Astrocyte of the cerebellum (primary cell): ENCODE results near the gene GSK3A.

ENCODE experiments used
- DNase-seq: peaks from one replicate; pipeline ENCODE4 v3.0.0-alpha.2; 2011; ENCODE audit warnings: low read depth
- H3K4me3 ChIP-seq: 2 replicates; pipeline ENCODE4 v1.5.1; 2011; ENCODE audit warnings: mild to moderate bottlenecking, low read depth, low read length, moderate library complexity
- CTCF ChIP-seq: IDR thresholded peaks from 2 replicates; pipeline ENCODE4 v1.5.1; 2012; ENCODE audit warnings: low read length, low read depth, moderate library complexity, mild to moderate bottlenecking; ENCODE audit errors: missing control alignments
- in situ Hi-C: cut with HindIII; loops from 2 replicates; pipeline ENCODE4 v1.10.0; 2017; ENCODE audit warnings: low sequenced_read_pairs

GSK3A gene

GRCh38 chr19:42255766-42256745, 13.7 kb upstream of the GSK3A start:
- TF ChIP-seq CTCF: no peak
- DNase-seq: no peak
- in situ Hi-C loops: no loop called here
- H3K4me3 ChIP-seq: peak overlapping the region; percentile 98

- peak within 1 kb of the TSS; percentile 98 for H3K4me3 ChIP-seq
- TF ChIP-seq CTCF: no peak
- in situ Hi-C loops: no loop called here
- DNase-seq: peak; percentile 52
Measured at GRCh38 chr19:42254850-42255765, 12.7 kb upstream of the GSK3A start, which contains the start of gene ERF. Gene ERF (minus strand): TSS chr19:42255128. CDS start chr19:42254999, 129 bp downstream.

GRCh38 chr19:42254089-42254849, 11.9 kb upstream of the GSK3A start:
- no peak for DNase-seq
- peak overlapping the region; percentile 98 for H3K4me3 ChIP-seq
- in situ Hi-C loops: no loop called here
- no peak for TF ChIP-seq CTCF

- H3K4me3 ChIP-seq: peak overlapping the region; percentile 98
- no peak for DNase-seq
- no peak for TF ChIP-seq CTCF
- in situ Hi-C loops: no loop called here
Measured at GRCh38 chr19:42253245-42254088, 11.1 kb upstream of the GSK3A start.

GRCh38 chr19:42252365-42253244, 10.2 kb upstream of the GSK3A start:
- in situ Hi-C loops: no loop called here
- TF ChIP-seq CTCF: no peak
- no peak for DNase-seq
- peak overlapping the region; percentile 98 for H3K4me3 ChIP-seq
